MM.1S (cell line): ENCODE measurements around the gene ECHDC3.

Experiments
- EZH2 ChIP-seq: fragments of 300-600 bp; sonication (generic); optimal IDR thresholded peaks from 2 replicates; pipeline ENCODE3; 2017; ENCODE audit warnings: low read depth, mild to moderate bottlenecking, antibody characterized with exemption, low read length, mixed read lengths
- EZH2phosphoT487 ChIP-seq: fragments of 300-600 bp; sonication (generic); IDR thresholded peaks from 2 replicates; pipeline ENCODE4 v1.6.1; 2018; ENCODE audit warnings: antibody characterized with exemption, low read length
- TF ChIP-seq, protein P1 (sequence below): fragments of 300-600 bp; sonication (generic); IDR thresholded peaks from 2 replicates; pipeline ENCODE4 v1.5.1; 2016; ENCODE audit warnings: antibody characterized with exemption, low read length, mixed read lengths

DNA sequence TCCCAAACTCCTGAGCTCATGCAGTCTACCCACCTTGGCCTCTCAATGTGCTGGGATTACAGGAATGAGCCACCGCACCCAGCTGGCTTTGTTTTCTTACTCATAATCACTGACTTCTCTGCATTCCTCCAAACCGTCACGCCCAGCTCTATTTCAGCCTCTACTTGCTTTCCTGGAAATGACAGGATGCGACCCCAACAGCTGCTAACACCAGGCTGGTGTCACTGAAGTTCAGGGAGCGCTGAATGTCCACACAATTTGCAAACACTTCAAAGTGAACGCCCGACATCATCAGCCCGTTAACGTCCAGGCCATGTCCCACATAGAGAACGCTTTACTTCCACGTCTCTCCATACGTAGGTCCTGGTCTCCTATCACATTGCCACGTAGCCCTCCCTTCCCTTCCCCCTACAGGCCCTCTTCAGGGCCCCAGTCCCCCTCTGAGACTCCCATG lies 68.2 kb downstream of the ECHDC3 start:
- TF ChIP-seq, protein P1, sequence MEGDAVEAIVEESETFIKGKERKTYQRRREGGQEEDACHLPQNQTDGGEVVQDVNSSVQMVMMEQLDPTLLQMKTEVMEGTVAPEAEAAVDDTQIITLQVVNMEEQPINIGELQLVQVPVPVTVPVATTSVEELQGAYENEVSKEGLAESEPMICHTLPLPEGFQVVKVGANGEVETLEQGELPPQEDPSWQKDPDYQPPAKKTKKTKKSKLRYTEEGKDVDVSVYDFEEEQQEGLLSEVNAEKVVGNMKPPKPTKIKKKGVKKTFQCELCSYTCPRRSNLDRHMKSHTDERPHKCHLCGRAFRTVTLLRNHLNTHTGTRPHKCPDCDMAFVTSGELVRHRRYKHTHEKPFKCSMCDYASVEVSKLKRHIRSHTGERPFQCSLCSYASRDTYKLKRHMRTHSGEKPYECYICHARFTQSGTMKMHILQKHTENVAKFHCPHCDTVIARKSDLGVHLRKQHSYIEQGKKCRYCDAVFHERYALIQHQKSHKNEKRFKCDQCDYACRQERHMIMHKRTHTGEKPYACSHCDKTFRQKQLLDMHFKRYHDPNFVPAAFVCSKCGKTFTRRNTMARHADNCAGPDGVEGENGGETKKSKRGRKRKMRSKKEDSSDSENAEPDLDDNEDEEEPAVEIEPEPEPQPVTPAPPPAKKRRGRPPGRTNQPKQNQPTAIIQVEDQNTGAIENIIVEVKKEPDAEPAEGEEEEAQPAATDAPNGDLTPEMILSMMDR, result no peak
- TF ChIP-seq EZH2phosphoT487 (no peak), EZH2 (no peak)
